Peyer's patch (tissue), 4 donors: ENCODE measurements around the gene ZNF462.

Experiments
- POLR2A ChIP-seq, 2 donors: fragments of 450-650 bp; IDR thresholded peaks; one replicate each; pipeline ENCODE4 v1.5.1; 2017; ENCODE audit warnings: antibody characterized with exemption in 2 of 2, mild to moderate bottlenecking in 2 of 2, moderate library complexity in 2 of 2
- TF ChIP-seq, protein P1 (sequence below), 6 experiments: fragments of 450-650 bp in 4 of 6; fragments of 200-600 bp in 2 of 6; sonication (generic) in 1 of 6; IDR thresholded peaks; one replicate each; pipeline ENCODE4 v1.5.1; 2017 to 2019; ENCODE audit warnings: antibody characterized with exemption in 6 of 6, mild to moderate bottlenecking in 3 of 6, moderate library complexity in 1 of 6

DNA sequence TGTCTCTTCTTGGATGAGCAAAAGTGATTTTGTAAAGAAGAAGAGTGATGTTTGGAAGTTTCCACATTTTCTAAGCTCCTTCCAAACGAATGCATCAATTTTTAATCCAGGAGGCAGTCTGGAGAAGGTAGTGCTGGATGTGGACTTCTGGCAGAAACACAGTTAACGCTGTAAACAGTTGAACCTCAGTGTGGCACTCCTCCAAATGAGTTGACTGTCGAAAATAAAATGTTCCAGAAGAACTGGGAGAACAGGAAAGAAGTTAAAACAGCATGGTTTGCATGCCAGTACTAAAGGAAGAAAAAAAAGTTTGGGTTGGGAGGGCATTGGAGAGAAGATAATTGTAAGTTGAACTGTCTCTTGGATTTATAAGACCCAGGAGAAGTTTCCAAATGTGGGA is 6.5 kb downstream of the ZNF462 start:
- TF ChIP-seq POLR2A (IDR thresholded peaks at IDR 0.05): no peak
- TF ChIP-seq, protein P1, sequence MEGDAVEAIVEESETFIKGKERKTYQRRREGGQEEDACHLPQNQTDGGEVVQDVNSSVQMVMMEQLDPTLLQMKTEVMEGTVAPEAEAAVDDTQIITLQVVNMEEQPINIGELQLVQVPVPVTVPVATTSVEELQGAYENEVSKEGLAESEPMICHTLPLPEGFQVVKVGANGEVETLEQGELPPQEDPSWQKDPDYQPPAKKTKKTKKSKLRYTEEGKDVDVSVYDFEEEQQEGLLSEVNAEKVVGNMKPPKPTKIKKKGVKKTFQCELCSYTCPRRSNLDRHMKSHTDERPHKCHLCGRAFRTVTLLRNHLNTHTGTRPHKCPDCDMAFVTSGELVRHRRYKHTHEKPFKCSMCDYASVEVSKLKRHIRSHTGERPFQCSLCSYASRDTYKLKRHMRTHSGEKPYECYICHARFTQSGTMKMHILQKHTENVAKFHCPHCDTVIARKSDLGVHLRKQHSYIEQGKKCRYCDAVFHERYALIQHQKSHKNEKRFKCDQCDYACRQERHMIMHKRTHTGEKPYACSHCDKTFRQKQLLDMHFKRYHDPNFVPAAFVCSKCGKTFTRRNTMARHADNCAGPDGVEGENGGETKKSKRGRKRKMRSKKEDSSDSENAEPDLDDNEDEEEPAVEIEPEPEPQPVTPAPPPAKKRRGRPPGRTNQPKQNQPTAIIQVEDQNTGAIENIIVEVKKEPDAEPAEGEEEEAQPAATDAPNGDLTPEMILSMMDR (IDR thresholded peaks at IDR 0.05): no peak
